ENCODE measurements around the gene FBN3.
A peak's percentile ranks its signal among the peaks of the same experiment; 100 is the strongest.

The FBN3 gene

GRCh38 chr19:8095354-8095886 lies 54.0 kb downstream of the FBN3 start:
- intact Hi-C loops (cut with DNase I), result no loop called here
- DNase-seq, result peak in 2 of 10 donors; percentile 11 to 19

DNA sequence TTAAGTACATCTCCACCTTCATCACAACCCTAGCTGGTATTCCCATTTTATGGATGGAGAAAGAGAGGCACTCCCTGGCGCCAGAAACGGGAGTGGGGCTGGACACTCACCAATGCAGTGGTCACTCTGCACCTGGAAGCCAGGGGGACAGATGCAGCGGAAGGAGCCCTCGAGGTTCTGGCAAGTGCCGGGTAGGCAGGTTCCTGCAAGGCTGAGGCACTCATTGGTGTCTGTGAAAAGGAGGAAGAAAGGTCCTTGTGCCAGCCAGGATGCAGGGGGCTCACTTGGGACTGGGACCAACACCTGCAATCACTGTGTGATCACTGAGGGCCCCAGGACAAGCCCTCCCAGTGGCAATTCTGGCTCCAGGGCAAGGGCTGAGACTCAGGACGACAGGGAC lies 55.1 kb downstream of the FBN3 start:
- intact Hi-C loops (cut with DNase I), result no loop called here

GRCh38 chr19:8093740-8094139 lies 55.7 kb downstream of the FBN3 start:
- intact Hi-C loops (cut with DNase I), result no loop called here

More for the DNA sequence above, 55.1 kb downstream of the FBN3 start:
- peak in 2 of 10 donors; percentile 14 to 64 for DNase-seq

GRCh38 chr19:8090950-8091349 lies 58.4 kb downstream of the FBN3 start:
- peak in 2 of 10 donors; percentile 39 to 48 for DNase-seq
- intact Hi-C loops (cut with DNase I), result no loop called here

More at GRCh38 chr19:8093740-8094139, 55.7 kb downstream of the FBN3 start:
- DNase-seq, result peak in 1 of 10 donors; percentile 12

- DNase-seq, result peak in 3 of 10 donors; percentile 24 to 67 (median 55)
- intact Hi-C loops (cut with DNase I), result no loop called here
Observed at GRCh38 chr19:8089664-8090601, 59.5 kb downstream of the FBN3 start.

DNA sequence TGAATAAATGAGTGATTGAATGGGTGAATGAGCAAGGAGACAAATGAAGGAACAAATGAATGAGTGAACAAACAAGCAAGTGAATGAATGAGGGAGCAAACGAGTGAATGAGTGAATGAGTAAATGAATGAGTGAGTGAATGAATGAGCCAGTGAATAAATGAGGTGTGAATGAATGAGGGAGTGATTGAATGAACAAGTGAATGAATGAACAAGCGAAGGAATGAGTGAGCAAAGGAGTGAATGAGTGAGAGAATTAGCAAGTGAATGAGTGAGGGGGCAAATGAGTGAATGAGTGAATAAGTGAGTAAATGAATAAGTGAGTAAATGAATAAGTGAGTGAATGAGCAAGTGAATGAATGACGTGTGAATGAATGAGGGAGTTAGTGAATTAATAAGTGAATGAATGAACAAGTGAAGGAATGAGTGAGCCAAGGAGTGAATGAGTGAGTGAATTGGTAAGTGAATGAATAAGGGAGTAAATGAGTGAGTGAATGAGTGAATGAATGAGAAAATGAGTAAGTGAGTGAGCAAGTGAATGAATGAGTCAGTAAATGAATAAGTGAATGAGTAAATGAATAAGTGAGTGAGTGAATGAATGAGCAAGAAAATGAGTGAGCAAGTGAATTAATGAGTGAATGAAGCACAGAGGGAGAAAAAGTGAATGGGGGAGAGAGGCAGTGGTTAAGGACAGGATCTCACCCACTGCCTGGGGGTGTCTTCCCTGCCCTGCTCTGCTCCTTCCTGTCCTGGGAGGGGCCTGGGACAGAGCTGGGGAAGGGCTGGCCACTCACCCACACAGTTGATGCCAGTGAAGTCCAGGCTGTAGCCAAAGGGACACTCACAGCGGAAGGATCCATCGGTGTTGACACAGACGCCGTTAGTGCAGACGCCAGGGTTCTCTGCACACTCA lies 60.4 kb downstream of the FBN3 start:
- intact Hi-C loops (cut with DNase I), result no loop called here
- peak in 1 of 10 donors; percentile 40 for DNase-seq

GRCh38 chr19:8087876-8088275 lies 61.5 kb downstream of the FBN3 start:
- peak in 2 of 10 donors; percentile 41 to 69 for DNase-seq

GRCh38 chr19:8086849-8087248 lies 62.5 kb downstream of the FBN3 start:
- DNase-seq, result peak in 3 of 10 donors; percentile 47 to 80 (median 51)
- intact Hi-C loops (cut with DNase I), result no loop called here

More at GRCh38 chr19:8087876-8088275, 61.5 kb downstream of the FBN3 start:
- intact Hi-C loops (cut with DNase I), result no loop called here

DNA sequence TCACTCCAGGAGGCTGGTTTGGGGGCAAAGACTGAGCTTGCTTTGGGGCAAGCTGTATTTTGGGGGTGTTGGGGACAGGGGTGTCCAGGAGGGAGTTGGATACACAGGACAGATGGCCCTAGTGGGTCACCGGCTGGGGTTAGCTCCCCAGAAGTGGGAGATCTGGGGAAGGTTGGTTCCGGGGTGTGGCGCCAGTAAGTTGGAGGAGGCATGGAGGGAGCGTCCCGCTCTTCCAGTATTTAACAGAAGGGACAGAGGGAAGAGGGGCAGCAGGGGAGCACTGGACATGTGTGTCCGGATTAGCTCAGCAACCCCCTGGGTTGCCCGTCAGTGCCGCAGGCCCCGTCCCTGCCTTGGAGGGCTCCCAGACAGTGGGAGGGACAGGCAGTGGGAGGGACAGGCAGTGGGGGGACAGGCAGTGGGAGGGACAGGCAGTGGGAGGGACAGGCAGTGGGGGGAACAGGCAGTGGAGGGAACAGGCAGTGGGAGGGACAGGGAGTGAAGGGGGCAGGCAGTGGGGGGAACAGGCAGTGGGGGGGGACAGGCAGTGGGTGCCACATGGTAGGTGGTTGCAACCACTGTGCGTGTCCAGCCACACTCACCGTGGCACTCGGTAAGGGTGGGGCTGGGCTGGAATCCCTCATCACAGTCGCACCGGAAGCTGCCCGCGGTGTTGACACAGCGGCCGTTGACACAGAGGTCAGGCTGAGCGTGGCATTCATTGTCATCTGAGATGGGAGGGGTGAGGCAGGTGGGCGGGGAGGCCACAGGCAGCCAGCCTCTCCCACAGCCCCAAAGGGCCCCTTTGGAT lies 63.6 kb downstream of the FBN3 start:
- DNase-seq, result peak in 3 of 10 donors; percentile 50 to 68 (median 64)
- intact Hi-C loops (cut with DNase I), result no loop called here

GRCh38 chr19:8084152-8084551 lies 65.2 kb downstream of the FBN3 start:
- intact Hi-C loops (cut with DNase I), result no loop called here
- DNase-seq, result peak in 3 of 10 donors; percentile 47 to 74 (median 47)

- peak in 3 of 10 donors; percentile 55 to 64 (median 57) for DNase-seq
- intact Hi-C loops (cut with DNase I), result no loop called here
Observed at GRCh38 chr19:8083141-8083540, 66.3 kb downstream of the FBN3 start.

DNA sequence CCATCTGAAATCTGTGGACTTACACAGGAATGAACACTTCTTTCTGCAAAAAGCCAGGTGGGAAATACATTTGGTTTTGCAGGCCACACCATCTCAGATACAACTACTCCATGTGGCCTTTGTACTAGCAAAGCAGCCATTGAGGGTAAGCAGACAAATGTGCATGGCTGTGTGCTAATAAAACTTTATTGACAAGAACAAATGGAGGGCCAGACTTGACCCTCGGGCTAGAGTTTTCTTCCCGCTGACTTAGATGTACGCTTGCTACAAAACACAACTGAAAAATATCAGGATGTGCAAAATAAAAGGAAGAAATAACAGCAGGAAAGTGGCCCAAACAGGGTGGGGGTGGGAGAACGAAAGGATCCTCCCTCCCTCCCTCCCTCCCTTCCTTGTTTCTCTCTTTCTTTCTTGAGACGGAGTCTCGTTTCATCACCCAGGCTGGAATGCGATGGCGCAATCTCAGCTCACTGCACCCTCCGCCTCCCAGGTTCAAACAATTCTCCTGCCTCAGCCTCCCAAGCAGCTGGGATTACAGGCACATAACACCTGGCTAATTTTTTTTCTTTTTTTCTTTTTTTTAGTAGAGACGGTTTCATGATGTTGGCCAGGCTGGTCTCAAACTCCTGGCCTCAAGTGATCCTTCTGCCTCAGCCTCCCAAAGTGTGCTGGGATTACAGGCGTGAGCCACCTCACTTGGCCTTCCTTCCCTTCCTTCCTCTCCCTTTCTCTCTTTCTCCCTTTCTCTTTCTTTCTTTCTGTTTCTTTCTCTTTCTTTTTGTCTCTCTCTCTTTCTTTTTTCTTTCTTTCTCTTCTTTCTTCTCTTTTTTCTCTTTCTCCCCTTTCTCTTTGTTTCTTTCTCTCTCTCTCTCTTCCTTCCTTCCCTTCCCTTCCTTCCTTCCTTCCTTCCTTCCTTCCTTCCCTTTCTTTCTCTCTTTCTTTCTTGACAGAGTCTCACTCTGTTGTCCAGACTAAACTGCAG lies 67.5 kb downstream of the FBN3 start:
- DNase-seq, result peak in 3 of 10 donors; percentile 7 to 44 (median 25)
- intact Hi-C loops (cut with DNase I), result no loop called here

DNA sequence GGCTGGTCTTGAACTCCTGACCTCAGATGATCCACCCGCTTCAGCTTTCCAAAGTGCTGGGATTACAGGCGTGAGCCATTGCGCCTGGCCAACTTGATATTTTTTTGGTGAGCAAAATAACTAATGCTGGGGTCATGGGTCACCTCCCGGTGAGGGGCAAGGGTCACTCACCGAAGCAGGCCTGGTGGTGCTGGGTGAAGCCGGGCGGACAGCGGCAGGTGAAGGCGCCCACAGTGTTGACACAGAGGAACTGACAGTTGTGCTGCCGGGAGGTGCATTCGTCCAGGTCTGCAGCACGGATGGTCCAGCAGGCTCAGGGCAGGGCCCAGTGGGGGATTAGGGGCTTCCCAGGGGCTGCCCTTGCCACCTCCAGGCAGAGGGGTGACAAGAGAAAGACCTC lies 68.6 kb downstream of the FBN3 start:
- peak in 3 of 10 donors; percentile 57 to 72 (median 69) for DNase-seq
- intact Hi-C loops (cut with DNase I), result no loop called here

DNA sequence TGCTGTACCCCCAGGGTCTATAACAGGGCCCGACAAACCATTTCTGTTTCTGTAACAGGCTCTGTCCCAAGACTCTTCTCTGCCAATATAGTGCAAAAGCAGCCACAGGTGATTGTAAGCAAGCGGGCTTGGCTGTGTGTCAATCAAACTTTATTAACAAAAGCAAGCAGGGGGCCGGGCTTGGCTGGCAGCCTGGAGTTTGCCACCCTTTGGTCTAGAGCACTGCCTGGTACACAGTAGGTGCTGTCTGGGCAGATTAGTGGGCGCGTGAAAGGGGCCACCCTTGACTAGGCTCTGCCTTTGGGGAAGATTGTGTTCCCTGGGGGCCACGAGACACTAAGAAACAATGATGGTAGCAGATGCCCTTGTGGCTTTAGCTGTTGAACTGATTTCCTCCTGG lies 69.4 kb downstream of the FBN3 start:
- intact Hi-C loops (cut with DNase I), result no loop called here
- DNase-seq, result peak in 2 of 10 donors; percentile 59 to 70

DNA sequence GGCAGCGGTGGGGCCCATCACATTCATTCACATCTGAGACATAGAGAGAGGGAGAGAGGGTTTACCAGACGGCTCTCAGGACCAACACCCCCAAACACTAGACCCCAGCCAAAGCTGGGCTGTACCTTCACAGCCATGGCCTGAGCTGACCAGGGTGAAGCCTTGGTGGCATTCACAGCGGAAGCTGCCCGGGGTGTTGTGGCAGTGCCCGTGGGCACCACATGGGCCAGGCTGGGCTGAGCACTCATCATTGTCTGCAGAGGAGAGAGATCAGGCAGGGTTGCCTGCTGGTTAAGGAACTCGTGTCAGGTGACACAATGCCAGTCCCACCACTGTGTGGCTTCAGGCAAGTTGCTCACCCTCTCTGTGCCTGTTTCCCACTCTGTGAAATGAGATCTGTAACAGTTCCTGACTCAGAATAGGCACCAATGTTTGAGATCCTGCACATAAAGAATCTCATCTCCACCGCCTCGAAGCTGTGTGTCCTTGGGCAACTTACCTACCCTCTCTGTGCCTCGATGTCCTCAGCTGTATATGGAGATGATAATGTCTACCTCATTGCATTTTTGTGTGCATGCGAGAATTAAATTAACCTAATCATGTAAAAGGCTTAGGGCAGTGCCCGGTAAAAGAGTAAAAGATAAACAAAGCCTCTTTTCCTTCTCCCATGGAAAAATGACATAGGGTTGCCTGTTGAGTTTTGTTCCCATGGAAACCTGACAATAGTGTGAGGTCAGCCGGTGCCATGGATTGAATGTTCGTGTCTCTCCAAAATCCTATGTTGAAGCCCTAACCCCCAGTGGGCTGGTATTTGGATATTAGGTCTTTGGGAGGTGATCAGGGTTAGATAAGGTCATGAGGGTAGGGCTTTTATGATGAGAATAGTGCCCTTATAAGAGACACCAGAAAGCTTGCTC lies 74.0 kb downstream of the FBN3 start:
- intact Hi-C loops (cut with DNase I), result no loop called here
- peak in 2 of 10 donors; percentile 21 to 59 for DNase-seq

- intact Hi-C loops (cut with DNase I), result no loop called here
Observed at GRCh38 chr19:8074501-8074900, 74.9 kb downstream of the FBN3 start.

GRCh38 chr19:8071912-8072311 lies 77.5 kb downstream of the FBN3 start:
- intact Hi-C loops (cut with DNase I), result no loop called here
- DNase-seq, result no peak

More at GRCh38 chr19:8074501-8074900, 74.9 kb downstream of the FBN3 start:
- peak in 1 of 10 donors; percentile 4 for DNase-seq

All from posterior cingulate gyrus (tissue), 11 donors.